ENCODE measurements around the gene TEX261.
"Not testable (repeated sequence)": the region's sequence is repeated elsewhere in the genome, so short reads cannot be mapped to it uniquely, and the experiment has no call there.

The TEX261 gene

DNA sequence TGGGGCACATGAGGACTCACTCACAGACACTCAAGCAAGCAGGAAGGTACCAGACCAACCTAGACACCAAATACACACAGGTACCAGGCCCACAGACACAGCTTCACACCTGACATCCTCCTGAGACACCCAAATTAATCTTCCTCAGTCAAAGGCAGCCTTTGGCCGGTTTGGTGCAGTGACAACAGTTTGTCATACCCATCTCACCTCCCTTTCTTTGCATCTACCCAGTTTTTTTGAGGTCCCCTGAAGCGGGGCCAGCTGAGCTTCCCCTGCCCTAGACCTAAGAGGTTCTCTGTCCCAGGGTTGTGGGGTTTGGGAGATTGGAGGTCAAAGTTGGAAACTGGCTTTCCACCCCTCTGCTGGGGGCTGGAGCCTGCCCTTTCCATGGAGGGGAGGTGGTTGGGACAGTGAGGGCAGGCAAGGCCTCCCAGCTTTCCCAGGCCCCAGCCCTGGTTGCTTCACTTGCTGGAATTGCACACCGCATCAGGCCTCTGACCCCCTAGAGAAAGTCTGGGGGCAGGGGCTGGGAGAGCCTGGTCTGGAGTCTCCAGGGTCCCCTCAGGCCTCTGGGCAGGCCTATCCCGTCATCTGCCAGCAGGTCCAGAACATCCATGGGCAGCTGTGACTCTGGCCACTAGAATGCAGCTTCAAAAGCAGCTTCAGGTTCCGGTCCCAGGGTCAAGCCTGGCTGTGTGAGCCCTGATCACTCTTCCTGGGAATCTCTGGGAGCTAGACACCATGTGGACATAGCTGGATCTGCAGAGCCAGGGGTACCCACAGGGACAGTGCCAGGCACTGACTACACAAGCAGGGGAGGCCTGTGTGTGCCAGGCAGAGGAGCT, 12.5 kb upstream of the TEX261 start:
- Histone ChIP-seq H3K9me3 (ENCODE audit: control insufficient read depth, insufficient read depth, low read depth, low read length) (no peaks in the 10 kb centered on the region), H3K27me3 (ENCODE audit: control insufficient read depth, insufficient read depth, low read length) (no peaks in the 10 kb centered on the region), H3K4me1 (ENCODE audit: control insufficient read depth, insufficient read depth, low read length) (peaks cover 5% of the 10 kb centered on the region), H3K36me3 (ENCODE audit: control insufficient read depth, insufficient read depth, low read length) (no peaks in the 10 kb centered on the region), H3K9ac (ENCODE audit: low read length) (no peak overlapping the region), H3K4me3 (ENCODE audit: low read depth, low read length) (no peak overlapping the region), H3K27ac (ENCODE audit: low read depth, low read length) (no peak overlapping the region)

DNA sequence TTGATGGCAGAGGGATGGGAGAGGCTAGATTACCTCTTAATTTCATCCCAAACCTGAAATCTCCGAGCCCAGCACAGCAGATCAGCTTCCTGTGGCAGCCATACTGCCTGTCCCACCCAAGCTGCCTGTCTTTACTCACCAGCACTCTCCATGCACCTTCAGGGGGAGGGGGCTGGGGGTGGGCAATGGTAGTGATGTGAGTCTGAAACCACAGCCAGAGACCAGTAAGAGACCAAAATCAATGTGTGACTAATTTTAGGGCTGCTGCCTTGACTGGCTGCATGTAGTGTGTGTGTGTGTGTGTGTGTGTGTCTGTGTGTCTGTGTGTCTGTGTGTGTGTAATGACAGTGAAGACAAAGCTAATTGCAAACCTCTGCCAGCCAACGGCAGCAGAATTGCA, 11.7 kb upstream of the TEX261 start:
- Histone ChIP-seq H3K4me1 (ENCODE audit: control insufficient read depth, insufficient read depth, low read length) (peaks cover 12% of the 10 kb centered on the region), H3K4me3 (ENCODE audit: low read depth, low read length) (no peak overlapping the region), H3K27ac (ENCODE audit: low read depth, low read length) (no peak overlapping the region), H3K27me3 (ENCODE audit: control insufficient read depth, insufficient read depth, low read length) (no peaks in the 10 kb centered on the region), H3K9ac (ENCODE audit: low read length) (no peak overlapping the region), H3K36me3 (ENCODE audit: control insufficient read depth, insufficient read depth, low read length) (no peaks in the 10 kb centered on the region), H3K9me3 (ENCODE audit: control insufficient read depth, insufficient read depth, low read depth, low read length) (no peaks in the 10 kb centered on the region)

DNA sequence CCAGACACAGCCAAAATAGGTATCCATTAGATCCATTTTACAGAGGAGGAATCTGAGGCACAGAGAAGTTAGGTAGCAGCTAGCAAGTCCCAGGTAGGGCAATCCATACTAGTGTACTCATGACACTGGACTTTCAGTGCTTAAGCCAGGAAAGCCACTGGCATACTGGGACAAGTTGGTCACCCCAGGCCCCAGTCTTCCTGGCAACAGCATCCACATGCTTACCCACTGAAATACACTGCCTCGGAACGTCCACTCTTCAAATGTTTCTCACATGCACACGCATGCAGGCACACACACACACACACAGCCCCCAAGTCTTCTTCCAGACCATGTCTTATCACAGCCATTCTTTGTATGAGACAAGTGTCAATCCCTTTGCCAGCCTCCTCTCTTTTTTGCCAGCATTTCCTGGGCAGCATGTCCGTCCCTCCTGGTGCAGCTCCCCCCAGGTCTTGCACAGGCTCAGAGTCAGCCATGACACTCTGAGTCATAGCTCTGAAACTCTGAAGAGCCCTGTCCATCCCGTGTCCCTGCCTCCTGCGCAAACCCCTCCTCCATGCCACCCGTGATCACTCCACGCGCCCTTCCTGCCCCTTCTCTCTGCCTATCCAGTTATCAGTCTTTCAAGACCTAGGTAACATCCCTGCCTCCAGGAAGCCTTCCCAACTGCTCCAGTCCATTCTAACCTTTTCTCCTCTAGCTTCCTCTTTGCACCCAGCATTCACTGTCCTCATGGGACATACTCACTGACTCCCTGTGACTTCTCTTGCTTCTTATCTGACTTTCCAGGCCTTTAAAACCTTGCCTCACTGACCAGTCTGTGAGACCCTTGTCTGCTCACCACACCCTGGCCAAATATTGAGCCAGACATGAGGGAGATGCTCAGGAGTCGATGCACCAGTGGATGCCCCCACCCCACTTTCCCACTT, 10.9 kb upstream of the TEX261 start:
- Histone ChIP-seq H3K4me1 (ENCODE audit: control insufficient read depth, insufficient read depth, low read length) (peaks cover 19% of the 10 kb centered on the region), H3K27me3 (ENCODE audit: control insufficient read depth, insufficient read depth, low read length) (no peaks in the 10 kb centered on the region), H3K36me3 (ENCODE audit: control insufficient read depth, insufficient read depth, low read length) (no peaks in the 10 kb centered on the region), H3K9ac (ENCODE audit: low read length) (no peak overlapping the region), H3K27ac (ENCODE audit: low read depth, low read length) (no peak overlapping the region), H3K4me3 (ENCODE audit: low read depth, low read length) (no peak overlapping the region), H3K9me3 (ENCODE audit: control insufficient read depth, insufficient read depth, low read depth, low read length) (no peaks in the 10 kb centered on the region)

DNA sequence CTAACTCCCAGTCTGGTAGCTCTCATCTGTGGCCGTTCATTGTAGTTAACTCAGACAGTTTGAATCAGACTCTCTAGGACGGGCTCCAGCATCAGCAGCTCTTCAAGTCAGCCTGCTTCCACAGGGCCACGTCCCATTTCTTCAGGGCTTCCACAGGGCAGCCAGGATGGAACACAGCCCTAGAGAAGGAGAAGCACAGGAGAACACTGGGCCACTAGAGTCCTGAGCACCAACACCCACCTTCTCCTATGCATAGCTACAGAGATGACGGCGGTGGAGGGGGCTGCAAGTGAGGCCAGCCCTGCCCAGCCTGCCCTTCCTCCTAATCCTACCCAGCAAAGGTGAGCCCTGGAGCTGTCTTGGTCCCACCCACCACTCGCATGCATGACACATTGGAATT, 10.2 kb upstream of the TEX261 start:
- H3K9me3 ChIP-seq (ENCODE audit: control insufficient read depth, insufficient read depth, low read depth, low read length) = no peaks in the 10 kb centered on the region
- H3K4me1 ChIP-seq (ENCODE audit: control insufficient read depth, insufficient read depth, low read length) = peaks cover 20% of the 10 kb centered on the region
- no peaks in the 10 kb centered on the region for H3K36me3 ChIP-seq (ENCODE audit: control insufficient read depth, insufficient read depth, low read length)

DNA sequence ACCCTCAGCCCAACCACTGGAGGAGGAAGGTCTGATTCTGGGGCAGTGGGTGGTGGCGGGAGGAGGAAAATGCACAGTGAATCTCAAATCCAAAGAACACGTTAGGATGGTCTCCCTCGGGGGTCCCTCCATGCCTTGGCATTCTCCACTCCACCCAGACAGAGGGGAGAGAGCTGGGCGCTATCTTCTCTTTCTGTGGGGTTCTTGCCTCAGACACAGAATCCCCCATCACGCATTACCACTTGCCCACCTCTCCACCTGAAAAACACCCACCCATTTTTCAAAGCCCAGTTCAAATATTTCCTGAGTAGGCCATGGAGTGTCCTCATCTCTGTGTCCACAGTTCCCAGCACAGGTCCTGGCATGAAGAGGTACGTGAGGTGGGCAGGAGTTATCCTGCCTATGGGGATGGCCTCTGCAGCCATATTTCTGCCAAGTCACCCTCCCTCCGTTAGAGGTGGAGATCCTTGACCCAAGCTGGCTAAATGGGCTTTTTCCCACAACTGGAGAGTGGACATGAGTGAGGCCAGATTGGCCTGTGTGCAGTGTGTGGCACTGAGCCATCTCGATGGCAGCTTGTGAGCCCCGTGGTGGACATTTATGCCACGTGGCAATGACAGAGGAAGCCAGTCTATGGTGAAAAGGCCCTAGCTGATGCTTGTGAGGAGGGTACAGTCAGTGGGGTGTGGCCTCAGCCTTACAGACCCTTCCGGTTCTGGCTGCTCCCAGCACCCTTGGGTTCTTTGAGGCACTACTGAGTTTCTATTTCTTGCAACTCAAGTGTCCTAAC, 9.5 kb upstream of the TEX261 start:
- H3K27me3 ChIP-seq (ENCODE audit: control insufficient read depth, insufficient read depth, low read length) = no peaks in the 10 kb centered on the region
- H3K36me3 ChIP-seq (ENCODE audit: control insufficient read depth, insufficient read depth, low read length) = no peaks in the 10 kb centered on the region
- H3K4me3 ChIP-seq (ENCODE audit: low read depth, low read length) = no peak overlapping the region
- H3K9me3 ChIP-seq (ENCODE audit: control insufficient read depth, insufficient read depth, low read depth, low read length) = no peaks in the 10 kb centered on the region
- H3K27ac ChIP-seq (ENCODE audit: low read depth, low read length) = no peak overlapping the region
- no peak overlapping the region for H3K9ac ChIP-seq (ENCODE audit: low read length)
- H3K4me1 ChIP-seq (ENCODE audit: control insufficient read depth, insufficient read depth, low read length) = peaks cover 20% of the 10 kb centered on the region

More for the DNA sequence above, 10.2 kb upstream of the TEX261 start:
- no peak overlapping the region for H3K4me3 ChIP-seq (ENCODE audit: low read depth, low read length)
- no peaks in the 10 kb centered on the region for H3K27me3 ChIP-seq (ENCODE audit: control insufficient read depth, insufficient read depth, low read length)
- H3K27ac ChIP-seq (ENCODE audit: low read depth, low read length) = no peak overlapping the region
- H3K9ac ChIP-seq (ENCODE audit: low read length) = no peak overlapping the region

DNA sequence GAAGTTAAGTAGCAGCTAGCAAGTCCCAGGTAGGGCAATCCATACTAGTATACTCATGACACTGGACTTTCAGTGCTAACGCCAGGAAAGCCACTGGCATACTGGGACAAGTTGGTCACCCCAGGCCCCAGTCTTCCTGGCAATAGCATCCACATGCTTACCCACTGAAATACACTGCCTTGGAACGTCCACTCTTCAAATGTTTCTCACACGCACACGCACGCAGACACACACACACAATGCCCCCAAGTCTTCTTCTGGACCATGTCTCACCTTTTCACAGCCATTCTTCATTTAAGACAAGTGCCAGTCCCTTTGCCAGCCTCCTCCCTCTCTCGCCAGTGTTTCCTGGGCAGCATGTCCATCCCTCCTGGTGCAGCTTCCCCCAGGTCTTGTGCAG, 8.7 kb upstream of the TEX261 start:
- no peak overlapping the region for H3K27ac ChIP-seq (ENCODE audit: low read depth, low read length)
- H3K27me3 ChIP-seq (ENCODE audit: control insufficient read depth, insufficient read depth, low read length) = no peaks in the 10 kb centered on the region
- no peaks in the 10 kb centered on the region for H3K9me3 ChIP-seq (ENCODE audit: control insufficient read depth, insufficient read depth, low read depth, low read length)
- H3K4me1 ChIP-seq (ENCODE audit: control insufficient read depth, insufficient read depth, low read length) = peaks cover 20% of the 10 kb centered on the region
- H3K9ac ChIP-seq (ENCODE audit: low read length) = no peak overlapping the region
- no peaks in the 10 kb centered on the region for H3K36me3 ChIP-seq (ENCODE audit: control insufficient read depth, insufficient read depth, low read length)
- no peak overlapping the region for H3K4me3 ChIP-seq (ENCODE audit: low read depth, low read length)

DNA sequence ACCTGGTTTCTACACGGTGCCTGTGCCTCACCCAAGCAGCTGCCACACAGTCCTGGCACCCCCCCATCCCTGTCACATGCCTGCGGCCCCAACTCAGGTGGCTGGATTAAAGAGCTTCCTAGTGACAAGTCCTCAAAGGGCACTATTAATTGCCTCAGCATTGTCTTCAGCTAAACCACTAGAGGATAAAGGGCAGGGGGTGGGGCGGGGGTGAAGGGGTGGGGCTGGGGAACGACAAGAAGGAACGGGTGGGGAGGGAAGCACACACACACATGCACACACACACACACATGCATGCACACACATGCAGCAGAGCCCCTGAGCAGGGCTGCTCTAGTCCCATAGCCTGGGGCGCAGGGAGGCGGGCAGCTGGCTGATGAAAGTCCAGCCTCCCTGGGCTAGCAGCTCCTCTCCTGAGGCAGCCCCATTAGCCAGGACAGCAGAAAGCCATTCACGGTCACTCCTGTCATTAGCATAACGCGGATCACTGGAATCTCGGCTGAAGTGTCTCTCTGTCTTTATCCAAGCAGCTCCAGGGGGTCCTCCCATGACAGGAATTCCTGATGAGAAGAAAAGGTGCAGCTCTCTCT, 7.4 kb upstream of the TEX261 start:
- Histone ChIP-seq H3K9ac (ENCODE audit: low read length) (no peak overlapping the region), H3K4me3 (ENCODE audit: low read depth, low read length) (peak overlapping the region; percentile 25; the same call in 1 of the 2 replicates), H3K36me3 (ENCODE audit: control insufficient read depth, insufficient read depth, low read length) (no peaks in the 10 kb centered on the region), H3K27ac (ENCODE audit: low read depth, low read length) (no peak overlapping the region), H3K9me3 (ENCODE audit: control insufficient read depth, insufficient read depth, low read depth, low read length) (no peaks in the 10 kb centered on the region), H3K4me1 (ENCODE audit: control insufficient read depth, insufficient read depth, low read length) (peaks cover 20% of the 10 kb centered on the region), H3K27me3 (ENCODE audit: control insufficient read depth, insufficient read depth, low read length) (no peaks in the 10 kb centered on the region)

DNA sequence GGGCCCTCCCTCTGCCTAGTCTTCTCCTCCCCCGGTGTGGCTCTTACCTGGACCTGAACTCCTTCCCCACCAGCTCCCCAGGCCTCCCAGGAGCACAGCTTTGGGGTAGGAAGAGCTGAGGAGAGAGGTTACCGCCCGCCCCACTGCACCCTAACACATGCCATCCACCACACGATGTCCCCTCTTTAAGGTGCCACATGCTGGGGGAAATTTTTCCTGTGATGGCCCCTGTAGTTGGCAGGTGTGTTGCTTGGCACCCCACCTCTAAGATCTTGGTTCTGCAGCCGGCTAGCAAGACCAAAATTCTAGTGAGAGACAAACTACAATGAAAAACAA, 6.9 kb upstream of the TEX261 start:
- no peaks in the 10 kb centered on the region for H3K27me3 ChIP-seq (ENCODE audit: control insufficient read depth, insufficient read depth, low read length)
- no peaks in the 10 kb centered on the region for H3K9me3 ChIP-seq (ENCODE audit: control insufficient read depth, insufficient read depth, low read depth, low read length)
- H3K36me3 ChIP-seq (ENCODE audit: control insufficient read depth, insufficient read depth, low read length) = no peaks in the 10 kb centered on the region
- H3K4me3 ChIP-seq (ENCODE audit: low read depth, low read length) = 0 out of 2 replicates have a peak overlapping the region, but pooled peaks have one; percentile 14
- H3K27ac ChIP-seq (ENCODE audit: low read depth, low read length) = no peak overlapping the region
- no peak overlapping the region for H3K9ac ChIP-seq (ENCODE audit: low read length)
- H3K4me1 ChIP-seq (ENCODE audit: control insufficient read depth, insufficient read depth, low read length) = peaks cover 20% of the 10 kb centered on the region

DNA sequence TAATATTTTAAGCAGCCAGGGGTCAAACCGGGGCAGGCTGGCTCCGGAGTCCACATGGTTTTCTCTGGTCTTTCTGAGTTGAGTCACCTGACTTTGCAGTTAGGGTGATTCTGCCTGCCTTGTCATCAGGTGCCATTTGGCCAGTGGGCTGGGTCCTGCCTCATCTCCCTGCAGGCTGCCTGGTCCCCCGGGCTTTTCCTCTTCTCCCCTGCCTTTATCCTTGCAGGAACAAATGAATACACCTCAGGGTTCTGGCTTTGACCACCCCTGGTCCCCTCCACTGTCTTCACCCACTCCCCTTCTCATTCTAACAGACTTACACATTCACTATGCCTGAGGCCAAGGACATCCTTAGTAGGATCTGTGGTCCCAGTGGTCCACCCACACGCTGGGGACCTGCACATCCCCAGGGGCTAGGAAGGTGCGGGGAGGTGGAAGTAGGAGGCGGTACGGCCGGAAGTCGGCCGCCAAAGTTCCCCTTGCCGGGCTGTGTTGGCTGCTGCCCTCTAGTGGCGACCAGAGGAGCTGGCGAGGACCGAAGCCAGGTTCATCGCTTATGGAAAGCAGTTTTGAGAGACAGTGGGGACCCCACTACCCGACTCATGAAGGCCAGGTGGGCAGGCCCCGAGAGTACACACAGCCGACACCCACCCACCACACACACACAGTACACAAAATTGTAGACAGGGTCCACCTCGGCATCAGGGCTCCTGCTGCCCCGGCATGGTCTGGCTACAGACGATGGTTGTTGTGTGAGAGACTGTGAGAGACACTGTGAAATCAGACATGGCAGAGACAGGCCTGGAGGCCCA, 6.3 kb upstream of the TEX261 start:
- H3K27me3 ChIP-seq (ENCODE audit: control insufficient read depth, insufficient read depth, low read length) = no peaks in the 10 kb centered on the region
- H3K27ac ChIP-seq (ENCODE audit: low read depth, low read length) = no peak overlapping the region
- H3K9ac ChIP-seq (ENCODE audit: low read length) = no peak overlapping the region
- H3K36me3 ChIP-seq (ENCODE audit: control insufficient read depth, insufficient read depth, low read length) = no peaks in the 10 kb centered on the region
- H3K9me3 ChIP-seq (ENCODE audit: control insufficient read depth, insufficient read depth, low read depth, low read length) = no peaks in the 10 kb centered on the region
- H3K4me1 ChIP-seq (ENCODE audit: control insufficient read depth, insufficient read depth, low read length) = peaks cover 20% of the 10 kb centered on the region
- H3K4me3 ChIP-seq (ENCODE audit: low read depth, low read length) = peak overlapping the region; percentile 45

DNA sequence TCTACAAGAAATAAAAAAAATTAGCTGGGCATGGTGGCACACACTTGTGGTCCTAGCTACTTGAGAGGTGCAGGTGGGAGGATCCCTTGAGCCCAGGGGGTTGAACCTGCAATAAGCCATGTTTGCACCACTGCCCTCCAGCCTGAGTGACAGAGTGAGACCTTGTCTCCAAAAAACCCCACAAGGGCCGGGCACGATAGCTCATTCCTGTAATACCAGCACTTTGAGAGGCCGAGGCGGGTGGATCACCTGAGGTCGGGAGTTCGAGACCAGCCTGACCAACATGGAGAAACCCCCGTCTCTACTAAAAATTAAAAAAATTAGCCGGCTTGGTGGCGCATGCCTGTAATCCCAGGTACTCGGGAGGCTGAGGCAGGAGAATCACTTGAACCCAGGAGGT, 5.3 kb upstream of the TEX261 start:
- not testable (repeated sequence) for H3K9ac ChIP-seq (ENCODE audit: low read length); H3K4me3 ChIP-seq (ENCODE audit: low read depth, low read length)

More for the DNA sequence above, 5.3 kb upstream of the TEX261 start:
- not testable (repeated sequence) for H3K36me3 ChIP-seq (ENCODE audit: control insufficient read depth, insufficient read depth, low read length); H3K9me3 ChIP-seq (ENCODE audit: control insufficient read depth, insufficient read depth, low read depth, low read length); H3K27ac ChIP-seq (ENCODE audit: low read depth, low read length); H3K27me3 ChIP-seq (ENCODE audit: control insufficient read depth, insufficient read depth, low read length)
- H3K4me1 ChIP-seq (ENCODE audit: control insufficient read depth, insufficient read depth, low read length) = peaks cover 20% of the 10 kb centered on the region
